Hematopoietic multipotent progenitor cell treated with erythropoietin and hydrocortisone succinate and interleukin-3 and kit ligand, for 15 days (in vitro differentiated cells): ENCODE data around the gene LEMD2.
A peak's percentile ranks its signal among the peaks of the same experiment; 100 is the strongest.

Experiments
- DNase-seq: peaks from one replicate; pipeline ENCODE4 v3.0.0-alpha.2; 2015; ENCODE audit warnings: low spot score

Gene LEMD2

GRCh38 chr6:33774774-33775173 is 14.2 kb downstream of the LEMD2 start:
- no peak for DNase-seq

- no peak for DNase-seq
Measured at GRCh38 chr6:33772902-33773472, 15.9 kb downstream of the LEMD2 start.

- no peak for DNase-seq
Measured at GRCh38 chr6:33772082-33772830, 16.7 kb downstream of the LEMD2 start.

- peak; percentile 62 for DNase-seq
Measured at GRCh38 chr6:33771146-33772081, 17.5 kb downstream of the LEMD2 start.

GRCh38 chr6:33770833-33771145 is 18.1 kb downstream of the LEMD2 start:
- no peak for DNase-seq

GRCh38 chr6:33770124-33770832 is 18.7 kb downstream of the LEMD2 start:
- DNase-seq: no peak

GRCh38 chr6:33769248-33769821 is 19.6 kb downstream of the LEMD2 start:
- DNase-seq: no peak

GRCh38 chr6:33768644-33769120 is 20.2 kb downstream of the LEMD2 start:
- peak; percentile 63 for DNase-seq

GRCh38 chr6:33766921-33767907 is 21.7 kb downstream of the LEMD2 start:
- no peak for DNase-seq

GRCh38 chr6:33765368-33765767 is 23.6 kb downstream of the LEMD2 start:
- no peak for DNase-seq

GRCh38 chr6:33764036-33764435 is 24.9 kb downstream of the LEMD2 start:
- DNase-seq: no peak

- no peak for DNase-seq
Measured at GRCh38 chr6:33763483-33763882, 25.4 kb downstream of the LEMD2 start.

- no peak for DNase-seq
Measured at GRCh38 chr6:33762713-33763112, 26.2 kb downstream of the LEMD2 start.

- DNase-seq: peak; percentile 20
Measured at GRCh38 chr6:33761922-33762629, 26.9 kb downstream of the LEMD2 start.

GRCh38 chr6:33761581-33761921 is 27.4 kb downstream of the LEMD2 start:
- DNase-seq: no peak

- no peak for DNase-seq
Measured at GRCh38 chr6:33759887-33760629, 28.9 kb downstream of the LEMD2 start.

GRCh38 chr6:33758815-33759216 is 30.1 kb downstream of the LEMD2 start:
- no peak for DNase-seq

GRCh38 chr6:33757906-33758305 is 31.0 kb downstream of the LEMD2 start:
- DNase-seq: no peak

- no peak for DNase-seq
Measured at GRCh38 chr6:33757113-33757512, 31.8 kb downstream of the LEMD2 start.
